ENCODE measurements around the gene YPEL1. TPM values are rescaled to one million over a fixed set of nuclear protein-coding genes. Genes with fewer than 3 reads are reported as not detected.
"Not testable (repeated sequence)": the region's sequence is repeated elsewhere in the genome, so short reads cannot be mapped to it uniquely, and the experiment has no call there.

The YPEL1 gene
- total RNA-seq, 1 donor from 2014 or later = 0.26 TPM

DNA sequence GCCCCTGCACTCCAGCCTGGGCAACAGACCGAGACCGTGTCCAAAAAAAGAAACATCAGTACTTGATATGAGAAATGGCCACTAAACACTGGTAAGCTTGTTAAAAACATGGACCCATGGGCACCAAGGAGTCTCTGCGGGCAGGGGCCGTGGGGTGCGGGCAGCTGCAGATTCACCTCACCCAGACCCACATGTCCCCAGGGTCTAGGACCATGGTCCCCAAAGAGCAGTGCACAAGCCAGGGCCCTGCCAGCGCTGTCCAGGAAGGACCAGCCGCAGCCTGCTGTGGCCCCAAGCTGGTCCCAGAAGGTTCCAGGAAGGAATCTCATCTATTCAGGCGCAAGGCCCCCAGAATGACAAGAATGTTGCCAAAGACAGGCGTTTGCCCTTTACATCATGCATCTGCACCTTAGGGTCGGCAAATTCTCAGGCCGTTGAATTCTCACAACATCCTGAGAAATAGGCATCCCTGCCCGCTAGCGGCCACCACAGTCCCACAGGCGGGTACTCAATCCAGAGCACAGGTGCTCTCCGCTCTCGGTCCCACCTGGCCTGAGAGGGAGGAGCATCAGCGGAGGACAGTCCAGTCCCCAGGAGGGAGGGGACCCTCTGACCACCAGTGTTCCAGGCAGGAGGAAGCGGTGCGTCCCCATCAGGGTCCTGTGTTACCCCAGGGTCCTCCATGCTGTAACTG is 9.5 kb downstream of the YPEL1 start:
- H3K36me3 ChIP-seq (ENCODE audit: control insufficient read depth, insufficient read depth, low read length) = no peaks in the 10 kb centered on the region
- DNase-seq (ENCODE audit: low read depth) (no peak), FAIRE-seq (no peak)

GRCh38 chr22:21724496-21724895 is 11.1 kb downstream of the YPEL1 start:
- not testable (repeated sequence) for H3K27me3 ChIP-seq (ENCODE audit: control insufficient read depth, insufficient read depth, low read length); H3K4me3 ChIP-seq (ENCODE audit: low read depth, low read length); DNase-seq (ENCODE audit: low read depth); FAIRE-seq; H3K36me3 ChIP-seq (ENCODE audit: control insufficient read depth, insufficient read depth, low read length)

More for the DNA sequence above, 9.5 kb downstream of the YPEL1 start:
- H3K4me3 ChIP-seq (ENCODE audit: low read depth, low read length) = no peak overlapping the region
- TF ChIP-seq, protein P1, sequence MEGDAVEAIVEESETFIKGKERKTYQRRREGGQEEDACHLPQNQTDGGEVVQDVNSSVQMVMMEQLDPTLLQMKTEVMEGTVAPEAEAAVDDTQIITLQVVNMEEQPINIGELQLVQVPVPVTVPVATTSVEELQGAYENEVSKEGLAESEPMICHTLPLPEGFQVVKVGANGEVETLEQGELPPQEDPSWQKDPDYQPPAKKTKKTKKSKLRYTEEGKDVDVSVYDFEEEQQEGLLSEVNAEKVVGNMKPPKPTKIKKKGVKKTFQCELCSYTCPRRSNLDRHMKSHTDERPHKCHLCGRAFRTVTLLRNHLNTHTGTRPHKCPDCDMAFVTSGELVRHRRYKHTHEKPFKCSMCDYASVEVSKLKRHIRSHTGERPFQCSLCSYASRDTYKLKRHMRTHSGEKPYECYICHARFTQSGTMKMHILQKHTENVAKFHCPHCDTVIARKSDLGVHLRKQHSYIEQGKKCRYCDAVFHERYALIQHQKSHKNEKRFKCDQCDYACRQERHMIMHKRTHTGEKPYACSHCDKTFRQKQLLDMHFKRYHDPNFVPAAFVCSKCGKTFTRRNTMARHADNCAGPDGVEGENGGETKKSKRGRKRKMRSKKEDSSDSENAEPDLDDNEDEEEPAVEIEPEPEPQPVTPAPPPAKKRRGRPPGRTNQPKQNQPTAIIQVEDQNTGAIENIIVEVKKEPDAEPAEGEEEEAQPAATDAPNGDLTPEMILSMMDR (IDR thresholded peaks at IDR 0.05; ENCODE audit: insufficient read depth, low read length, severe bottlenecking) = no peak
- no peaks in the 10 kb centered on the region for H3K27me3 ChIP-seq (ENCODE audit: control insufficient read depth, insufficient read depth, low read length)

- not testable (repeated sequence) for FAIRE-seq; DNase-seq (ENCODE audit: low read depth); H3K4me3 ChIP-seq (ENCODE audit: low read depth, low read length)
These were observed 14.3 kb downstream of the YPEL1 start for GRCh38 chr22:21721195-21721852.

GRCh38 chr22:21720191-21720859 is 15.3 kb downstream of the YPEL1 start:
- not testable (repeated sequence) for H3K36me3 ChIP-seq (ENCODE audit: control insufficient read depth, insufficient read depth, low read length); H3K4me3 ChIP-seq (ENCODE audit: low read depth, low read length); H3K27me3 ChIP-seq (ENCODE audit: control insufficient read depth, insufficient read depth, low read length); DNase-seq (ENCODE audit: low read depth); FAIRE-seq

More at GRCh38 chr22:21721195-21721852, 14.3 kb downstream of the YPEL1 start:
- not testable (repeated sequence) for H3K27me3 ChIP-seq (ENCODE audit: control insufficient read depth, insufficient read depth, low read length); H3K36me3 ChIP-seq (ENCODE audit: control insufficient read depth, insufficient read depth, low read length)

DNA sequence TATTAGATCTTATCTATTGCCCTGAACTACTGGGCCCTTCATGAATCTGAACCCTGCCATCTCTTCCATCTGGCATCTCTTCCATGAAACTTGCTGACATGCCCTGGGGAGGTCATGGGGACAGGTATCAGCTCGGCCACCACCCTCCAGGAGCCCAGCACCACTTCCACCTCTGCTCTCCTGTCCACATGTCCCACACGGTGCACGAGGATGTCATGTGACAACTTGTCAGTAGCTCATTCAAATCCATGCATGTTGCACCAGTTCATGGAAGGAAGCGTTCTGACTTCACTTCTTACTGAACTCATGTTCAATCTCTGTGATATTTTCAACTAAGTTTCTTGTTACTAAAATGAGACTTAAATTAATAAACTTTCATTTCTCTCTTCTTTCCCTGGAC is 16.6 kb downstream of the YPEL1 start:
- FAIRE-seq (no peak), DNase-seq (ENCODE audit: low read depth) (no peak)
- no peaks in the 10 kb centered on the region for H3K27me3 ChIP-seq (ENCODE audit: control insufficient read depth, insufficient read depth, low read length)
- TF ChIP-seq, protein P1 (IDR thresholded peaks at IDR 0.05; ENCODE audit: insufficient read depth, low read length, severe bottlenecking) = no peak
- H3K4me3 ChIP-seq (ENCODE audit: low read depth, low read length) = no peak overlapping the region
- H3K36me3 ChIP-seq (ENCODE audit: control insufficient read depth, insufficient read depth, low read length) = no peaks in the 10 kb centered on the region

DNA sequence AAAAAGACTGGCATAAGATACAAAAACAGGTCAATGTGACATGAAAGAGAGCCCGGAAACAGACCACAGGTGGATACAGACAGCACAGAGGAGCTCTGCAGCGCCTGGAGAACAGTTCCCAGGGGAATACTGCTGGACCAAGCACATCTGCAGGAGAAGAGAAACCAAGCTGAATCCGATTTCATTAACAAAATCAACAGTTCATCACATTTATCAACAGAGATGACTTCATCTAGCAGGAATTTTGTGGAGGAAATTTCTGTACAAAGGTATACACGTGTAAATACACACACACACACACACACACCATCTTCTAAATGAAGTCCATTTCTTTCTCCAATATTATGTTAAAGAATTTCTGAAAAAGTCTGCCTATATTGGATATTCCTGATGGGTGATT is 17.1 kb downstream of the YPEL1 start:
- DNase-seq (ENCODE audit: low read depth) (peak; percentile 47), FAIRE-seq (no peak)
- no peaks in the 10 kb centered on the region for H3K36me3 ChIP-seq (ENCODE audit: control insufficient read depth, insufficient read depth, low read length)
- TF ChIP-seq, protein P1 (IDR thresholded peaks at IDR 0.05; ENCODE audit: insufficient read depth, low read length, severe bottlenecking) = no peak
- H3K27me3 ChIP-seq (ENCODE audit: control insufficient read depth, insufficient read depth, low read length) = no peaks in the 10 kb centered on the region
- no peak overlapping the region for H3K4me3 ChIP-seq (ENCODE audit: low read depth, low read length)

- not testable (repeated sequence) for H3K27me3 ChIP-seq (ENCODE audit: control insufficient read depth, insufficient read depth, low read length); H3K36me3 ChIP-seq (ENCODE audit: control insufficient read depth, insufficient read depth, low read length); DNase-seq (ENCODE audit: low read depth); H3K4me3 ChIP-seq (ENCODE audit: low read depth, low read length)
- peak; percentile 72 for FAIRE-seq
These were observed 19.0 kb downstream of the YPEL1 start for GRCh38 chr22:21716395-21717122.

Data from bronchial epithelial cell (primary cell).